Fibroblast of skin of left quadriceps (primary cell): ENCODE results near the gene MED27.

Experiments
- DNase-seq, 2 experiments: peaks; one replicate each; pipeline ENCODE4 v3.0.0-alpha.2; 2013; ENCODE audit warnings: low read depth in 2 of 2

The MED27 gene, protein sequence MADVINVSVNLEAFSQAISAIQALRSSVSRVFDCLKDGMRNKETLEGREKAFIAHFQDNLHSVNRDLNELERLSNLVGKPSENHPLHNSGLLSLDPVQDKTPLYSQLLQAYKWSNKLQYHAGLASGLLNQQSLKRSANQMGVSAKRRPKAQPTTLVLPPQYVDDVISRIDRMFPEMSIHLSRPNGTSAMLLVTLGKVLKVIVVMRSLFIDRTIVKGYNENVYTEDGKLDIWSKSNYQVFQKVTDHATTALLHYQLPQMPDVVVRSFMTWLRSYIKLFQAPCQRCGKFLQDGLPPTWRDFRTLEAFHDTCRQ

DNA sequence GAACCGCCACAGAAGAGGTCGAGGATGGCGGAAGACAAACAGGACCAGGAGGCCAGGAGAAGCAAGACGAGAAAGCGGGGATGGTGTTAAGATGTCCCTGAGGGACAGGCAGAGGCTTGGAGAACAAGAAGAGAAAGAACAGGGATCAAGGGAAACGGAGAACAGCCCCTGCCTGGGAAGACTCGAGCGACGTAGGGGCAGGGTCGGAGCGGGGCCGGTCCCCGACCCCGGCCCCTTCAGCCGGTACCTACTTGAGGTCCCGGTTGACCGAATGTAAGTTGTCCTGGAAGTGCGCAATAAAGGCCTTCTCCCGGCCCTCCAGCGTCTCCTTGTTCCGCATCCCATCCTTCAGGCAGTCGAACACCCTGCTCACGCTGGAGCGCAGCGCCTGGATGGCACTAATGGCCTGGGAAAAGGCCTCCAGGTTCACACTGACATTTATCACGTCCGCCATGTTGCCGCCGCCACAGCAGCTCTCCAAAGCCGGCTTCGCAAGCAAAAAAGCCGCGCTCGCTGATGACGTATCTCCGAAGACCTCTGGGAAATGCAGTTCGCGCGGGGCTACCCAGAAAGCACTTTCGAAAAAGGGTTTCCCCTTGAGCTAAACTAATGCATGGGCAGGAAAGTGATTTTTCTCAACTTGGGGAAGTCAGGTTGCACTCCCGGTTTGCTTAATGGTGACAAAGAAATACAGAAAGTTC, at the start of gene MED27:
Gene MED27, minus strand, starts transcription at position 477 of the 701 bp plus-strand sequence. Its CDS starts 23 bp downstream, at position 454.
- DNase-seq = peak; percentile 69 to 71

GRCh38 chr9:132127888-132128534, 48.3 kb upstream of the MED27 start:
- DNase-seq = no peak

DNA sequence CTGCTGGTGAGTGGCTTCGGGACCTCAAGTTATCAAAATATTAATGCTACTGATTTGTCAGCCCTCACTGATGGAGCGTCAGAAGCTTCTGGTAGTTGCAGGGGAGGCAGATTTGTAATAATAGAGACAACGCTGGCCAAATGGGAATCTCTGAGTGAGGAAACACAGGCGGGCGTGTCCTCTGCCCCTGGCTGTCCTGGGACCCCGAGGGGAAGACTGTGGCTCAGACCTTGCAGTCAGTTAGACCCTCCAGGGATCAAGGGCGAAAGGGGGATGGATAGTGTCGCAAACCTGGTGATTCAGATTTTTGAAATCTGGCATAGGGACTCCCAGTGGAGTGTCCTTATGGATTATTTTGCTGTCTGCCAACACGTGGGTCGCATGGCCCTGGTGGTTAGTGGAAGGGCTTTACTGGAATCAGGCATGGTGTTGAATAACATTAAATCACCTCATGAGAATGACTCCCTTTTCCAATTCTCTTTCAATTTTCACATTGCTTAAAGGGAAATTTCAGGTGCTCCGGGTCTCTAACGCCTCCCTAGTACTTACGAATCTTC, 47.1 kb upstream of the MED27 start:
- no peak for DNase-seq

DNA sequence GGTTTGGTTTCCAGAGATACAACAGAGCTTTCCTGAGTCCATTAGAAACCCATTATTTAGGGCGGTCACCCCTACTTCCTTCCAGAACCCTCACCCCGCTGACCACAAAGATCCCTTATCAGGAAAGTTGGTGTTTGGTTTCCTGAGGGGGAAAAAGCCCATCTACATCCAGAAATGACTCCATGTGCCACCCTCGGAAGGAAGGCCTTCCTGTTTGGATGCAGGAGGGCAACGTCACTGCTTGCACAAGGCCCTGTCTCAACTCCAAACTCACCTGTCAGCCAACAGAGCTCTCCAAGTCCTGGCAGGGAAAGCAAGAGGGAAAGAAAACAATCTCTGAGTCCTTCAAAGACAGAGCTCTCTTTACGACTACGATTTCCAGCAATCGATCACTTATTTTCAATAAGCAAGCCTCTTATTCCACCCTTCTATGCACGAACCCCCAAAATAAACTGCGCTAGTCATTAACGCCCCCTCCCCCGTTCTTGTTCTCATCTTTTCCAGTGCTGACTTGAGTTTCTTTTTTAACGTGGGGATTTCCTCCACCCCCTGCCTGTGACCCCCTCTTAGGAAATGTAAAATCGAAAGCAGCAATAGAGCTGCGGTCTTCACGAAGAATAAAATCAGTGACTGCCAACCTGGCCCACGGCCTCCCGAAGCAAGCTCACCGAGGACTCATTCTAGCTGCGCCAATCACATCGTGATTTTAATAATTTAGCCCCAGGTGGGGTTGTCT, 46.4 kb upstream of the MED27 start:
- DNase-seq = no peak

- DNase-seq = no peak
Observed at GRCh38 chr9:132125361-132125760, 45.7 kb upstream of the MED27 start.

GRCh38 chr9:132124800-132125199, 45.1 kb upstream of the MED27 start:
- DNase-seq = no peak

- DNase-seq = no peak
Observed at GRCh38 chr9:132121021-132121420, 41.4 kb upstream of the MED27 start.

DNA sequence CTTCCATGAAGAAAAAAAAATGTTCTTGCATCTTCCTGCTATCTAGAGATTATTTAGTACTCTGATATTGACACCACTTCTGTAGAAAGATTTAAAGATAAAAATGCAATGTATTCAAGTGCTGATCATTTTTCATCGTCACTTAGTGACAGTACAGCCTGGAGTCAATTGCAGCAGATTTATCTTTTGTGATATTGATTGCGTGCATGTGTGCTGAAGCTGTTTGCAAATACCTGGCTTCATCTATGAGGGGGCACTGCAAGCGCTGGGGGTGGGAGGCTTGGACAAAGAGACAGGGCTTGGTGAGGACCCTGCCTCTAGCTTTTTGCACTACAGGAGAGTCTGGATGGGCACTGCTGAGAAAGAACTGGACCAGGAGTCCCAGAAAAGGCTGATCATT, 38.0 kb upstream of the MED27 start:
- no peak for DNase-seq

GRCh38 chr9:132116583-132116982, 36.9 kb upstream of the MED27 start:
- no peak for DNase-seq

DNA sequence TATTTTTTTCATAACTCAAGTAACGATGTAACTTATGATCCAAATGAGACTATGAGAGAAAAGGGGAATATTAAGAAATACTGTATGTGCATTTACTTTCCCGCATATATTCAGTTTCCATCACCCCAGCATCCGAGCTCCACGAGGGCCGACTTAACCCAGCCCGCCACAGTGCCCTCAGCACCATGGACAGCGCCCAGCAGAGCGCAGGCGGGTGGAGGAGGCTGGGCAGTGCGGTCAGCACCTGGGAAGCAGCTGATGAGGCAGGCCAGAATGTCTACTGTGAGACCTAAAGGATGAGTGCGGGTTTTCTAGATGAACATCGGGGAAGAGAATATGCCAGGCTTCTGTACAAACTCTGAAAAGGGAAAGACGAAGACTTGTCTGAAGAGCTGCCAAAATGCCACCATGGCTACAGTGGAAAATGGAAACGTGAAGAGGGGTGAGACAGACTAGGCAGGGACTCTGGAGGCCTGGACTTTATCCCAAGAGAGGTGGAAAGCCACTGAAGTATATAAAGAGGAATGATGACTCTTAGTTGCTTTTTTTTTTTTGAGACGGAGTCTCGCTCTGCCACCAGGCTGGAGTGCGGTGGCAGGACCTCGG, 34.5 kb upstream of the MED27 start:
- DNase-seq = peak; percentile 24 to 27

GRCh38 chr9:132109291-132109690, 29.6 kb upstream of the MED27 start:
- no peak for DNase-seq

- DNase-seq = no peak
Observed at GRCh38 chr9:132108728-132109127, 29.1 kb upstream of the MED27 start.

GRCh38 chr9:132099741-132100407, 20.2 kb upstream of the MED27 start:
- DNase-seq = no peak

GRCh38 chr9:132099167-132099566, 19.5 kb upstream of the MED27 start:
- no peak for DNase-seq

DNA sequence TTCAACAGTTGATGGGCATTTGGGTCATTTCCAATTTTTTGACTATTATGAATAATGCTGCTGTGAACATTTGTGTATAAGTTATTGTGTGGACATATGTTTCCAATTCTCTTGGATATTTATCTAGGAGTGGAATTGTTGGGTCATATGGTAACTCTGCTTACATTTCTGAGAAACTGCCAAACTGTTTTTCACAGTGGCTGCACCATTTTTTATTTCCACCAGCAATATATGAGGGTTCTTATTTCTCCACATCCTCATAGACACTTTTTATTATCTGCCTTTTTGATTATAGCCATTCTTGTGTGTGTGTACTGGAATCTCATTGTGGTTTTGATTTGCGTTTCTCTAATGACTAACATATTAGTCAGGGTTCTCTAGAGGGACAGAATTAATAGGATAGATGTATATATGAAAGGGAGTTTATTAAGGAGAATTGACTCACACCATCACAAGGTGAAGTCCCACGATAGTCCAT, 14.7 kb upstream of the MED27 start:
- peak; percentile 97 for DNase-seq

GRCh38 chr9:132090771-132091170, 11.1 kb upstream of the MED27 start:
- no peak for DNase-seq

GRCh38 chr9:132087438-132088030, 7.9 kb upstream of the MED27 start:
- DNase-seq = no peak

- no peak for DNase-seq
Observed at GRCh38 chr9:132082188-132082587, 2.5 kb upstream of the MED27 start.

- DNase-seq = no peak
Observed at GRCh38 chr9:132078699-132079356, 839 bp downstream of the MED27 start.
